RWPE2 (cell line): ENCODE measurements around the gene GCN1.

Source experiments
- ATAC-seq: fragments of 200-7000 bp; cut with Tn5 transposase; 3 replicates; pipeline ENCODE4 v1.9.1; 2021; ENCODE audit warnings: low read depth
- DNase-seq: peaks from one replicate; pipeline ENCODE4 v3.0.0-alpha.2; 2020; ENCODE audit warnings: low spot score
- H3K27ac ChIP-seq: fragments of 450-650 bp; 2 replicates; pipeline ENCODE4 v1.5.1; 2017; ENCODE audit warnings: mild to moderate bottlenecking; ENCODE audit not compliant: poor library complexity, severe bottlenecking
- H3K27me3 ChIP-seq: fragments of 250-450 bp; sonication (Bioruptor Pico); 2 replicates; pipeline ENCODE4 v1.5.1; 2021; ENCODE audit warnings: mild to moderate bottlenecking, moderate library complexity; ENCODE audit not compliant: insufficient read depth, poor library complexity, severe bottlenecking
- H3K36me3 ChIP-seq: fragments of 250-450 bp; sonication (Bioruptor Pico); 2 replicates; pipeline ENCODE4 v1.5.1; 2020; ENCODE audit warnings: low read depth, mild to moderate bottlenecking, moderate library complexity
- H3K4me1 ChIP-seq: fragments of 250-450 bp; sonication (Bioruptor Pico); 2 replicates; pipeline ENCODE4 v1.5.1; 2021; ENCODE audit warnings: mild to moderate bottlenecking, moderate library complexity; ENCODE audit not compliant: insufficient read depth, poor library complexity, severe bottlenecking
- H3K4me3 ChIP-seq: fragments of 250-450 bp; sonication (Bioruptor Pico); 2 replicates; pipeline ENCODE4 v1.5.1; 2021; ENCODE audit warnings: mild to moderate bottlenecking, moderate library complexity; ENCODE audit not compliant: severe bottlenecking
- H3K9me3 ChIP-seq: fragments of 250-450 bp; sonication (Bioruptor Pico); 2 replicates; pipeline ENCODE4 v1.5.1; 2021; ENCODE audit warnings: mild to moderate bottlenecking, moderate library complexity; ENCODE audit not compliant: severe bottlenecking
- TF ChIP-seq, protein P1 (sequence below): fragments of 450-650 bp; IDR thresholded peaks from one replicate; pipeline ENCODE4 v1.5.1; 2017; ENCODE audit warnings: mild to moderate bottlenecking, moderate library complexity; ENCODE audit not compliant: poor library complexity, severe bottlenecking

GCN1 gene

DNA sequence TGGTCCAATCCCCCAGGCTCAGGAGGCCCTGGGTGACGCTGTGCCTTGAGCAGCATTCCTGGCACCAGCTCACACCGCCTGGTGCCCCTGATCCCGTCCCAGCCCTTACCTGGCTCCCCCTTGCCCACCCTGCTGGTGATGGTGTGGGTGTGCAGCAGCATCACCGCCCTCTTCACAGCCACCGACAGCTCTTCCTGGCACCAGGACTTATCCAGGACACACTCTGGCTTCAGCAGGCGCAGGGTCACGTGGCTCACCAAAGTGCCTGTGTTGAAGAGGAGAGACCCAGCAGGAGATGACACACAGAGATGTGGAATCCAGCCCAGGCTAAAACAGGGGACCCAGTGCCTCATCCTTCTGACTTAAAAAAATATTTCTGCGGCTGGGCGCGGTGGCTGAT lies 36.2 kb downstream of the GCN1 start:
- TF ChIP-seq, protein P1, sequence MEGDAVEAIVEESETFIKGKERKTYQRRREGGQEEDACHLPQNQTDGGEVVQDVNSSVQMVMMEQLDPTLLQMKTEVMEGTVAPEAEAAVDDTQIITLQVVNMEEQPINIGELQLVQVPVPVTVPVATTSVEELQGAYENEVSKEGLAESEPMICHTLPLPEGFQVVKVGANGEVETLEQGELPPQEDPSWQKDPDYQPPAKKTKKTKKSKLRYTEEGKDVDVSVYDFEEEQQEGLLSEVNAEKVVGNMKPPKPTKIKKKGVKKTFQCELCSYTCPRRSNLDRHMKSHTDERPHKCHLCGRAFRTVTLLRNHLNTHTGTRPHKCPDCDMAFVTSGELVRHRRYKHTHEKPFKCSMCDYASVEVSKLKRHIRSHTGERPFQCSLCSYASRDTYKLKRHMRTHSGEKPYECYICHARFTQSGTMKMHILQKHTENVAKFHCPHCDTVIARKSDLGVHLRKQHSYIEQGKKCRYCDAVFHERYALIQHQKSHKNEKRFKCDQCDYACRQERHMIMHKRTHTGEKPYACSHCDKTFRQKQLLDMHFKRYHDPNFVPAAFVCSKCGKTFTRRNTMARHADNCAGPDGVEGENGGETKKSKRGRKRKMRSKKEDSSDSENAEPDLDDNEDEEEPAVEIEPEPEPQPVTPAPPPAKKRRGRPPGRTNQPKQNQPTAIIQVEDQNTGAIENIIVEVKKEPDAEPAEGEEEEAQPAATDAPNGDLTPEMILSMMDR, result no peak
- DNase-seq (no peak), ATAC-seq (no peak)
- H3K4me3 ChIP-seq, result no peak overlapping the region
- H3K27ac ChIP-seq, result no peak overlapping the region
- H3K4me1 ChIP-seq, result no peaks in the 10 kb centered on the region
- peaks cover 100% of the 10 kb centered on the region for H3K36me3 ChIP-seq
- H3K9me3 ChIP-seq, result no peaks in the 10 kb centered on the region
- H3K27me3 ChIP-seq, result no peaks in the 10 kb centered on the region

DNA sequence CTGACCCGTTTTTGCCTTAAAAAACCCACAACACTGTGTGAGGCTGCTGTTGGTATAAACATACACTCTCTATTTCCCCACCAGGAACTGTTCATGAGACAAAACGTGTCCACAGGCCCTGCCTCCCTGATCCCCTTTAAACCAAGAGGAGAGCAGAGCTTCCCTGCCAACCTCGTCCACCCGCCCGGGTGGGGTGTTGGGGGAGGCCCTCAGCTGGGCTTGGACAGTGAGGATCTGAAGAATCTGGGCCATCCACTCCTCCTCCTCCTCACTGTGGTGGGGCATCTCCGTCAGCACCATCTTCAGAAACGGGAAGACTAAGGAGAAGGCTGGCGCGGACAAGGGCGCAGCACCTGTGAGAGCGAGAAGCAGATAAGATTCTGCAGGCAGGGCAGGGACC lies 36.8 kb downstream of the GCN1 start:
- TF ChIP-seq, protein P1, result no peak

DNA sequence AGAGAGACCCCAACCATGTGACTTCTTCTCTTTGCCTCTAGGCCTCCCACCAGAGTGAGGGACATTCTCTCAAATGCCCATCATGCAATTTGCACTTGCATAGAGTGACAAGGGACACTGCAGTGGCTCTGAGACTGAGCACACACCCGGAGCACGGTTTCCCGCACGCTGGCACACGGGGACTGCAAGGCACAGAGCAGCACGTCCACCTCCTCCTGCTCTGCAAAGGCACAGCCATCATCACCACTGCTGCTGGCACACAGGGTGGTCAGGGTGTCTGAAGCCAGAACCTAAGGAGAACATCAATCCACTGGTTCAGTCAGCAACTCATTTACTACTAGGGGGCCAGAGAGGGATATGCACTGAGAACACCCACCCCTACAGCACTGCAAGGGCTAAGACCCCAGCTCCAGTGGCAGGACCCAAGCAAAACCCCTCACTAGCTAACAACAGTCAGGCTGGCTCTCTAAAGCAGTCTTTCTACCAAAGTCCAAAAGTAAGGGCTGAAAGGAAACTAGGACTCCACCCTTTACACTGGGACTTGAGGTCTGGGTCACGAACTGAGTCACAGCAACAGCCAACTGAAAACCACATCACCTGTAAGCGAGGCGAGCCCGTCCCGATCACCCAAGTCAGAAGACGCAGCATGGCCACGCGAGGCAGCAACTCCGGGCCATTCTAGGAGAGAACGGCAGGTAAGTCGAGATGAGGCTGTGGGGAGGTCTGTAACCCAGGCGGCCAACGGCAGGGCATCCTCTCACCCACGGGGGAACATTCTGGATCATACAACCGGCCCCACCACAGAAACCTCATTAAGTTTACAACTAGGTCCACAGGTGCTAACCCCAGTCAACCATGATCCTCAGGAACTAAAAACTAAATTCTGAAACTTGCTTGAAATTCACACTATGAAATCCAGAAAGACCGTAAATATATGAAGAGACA lies 37.9 kb downstream of the GCN1 start:
- H3K4me3 ChIP-seq, result no peak overlapping the region
- peaks cover 94% of the 10 kb centered on the region for H3K36me3 ChIP-seq
- no peaks in the 10 kb centered on the region for H3K4me1 ChIP-seq
- no peaks in the 10 kb centered on the region for H3K27me3 ChIP-seq
- ATAC-seq, result no peak
- no peaks in the 10 kb centered on the region for H3K9me3 ChIP-seq
- no peak for DNase-seq
- no peak overlapping the region for H3K27ac ChIP-seq
- TF ChIP-seq, protein P1, result no peak

More for the DNA sequence above, 36.8 kb downstream of the GCN1 start:
- Histone ChIP-seq H3K36me3 (peaks cover 100% of the 10 kb centered on the region), H3K27me3 (no peaks in the 10 kb centered on the region), H3K4me3 (no peak overlapping the region), H3K27ac (no peak overlapping the region), H3K9me3 (no peaks in the 10 kb centered on the region), H3K4me1 (no peaks in the 10 kb centered on the region)
- DNase-seq (no peak), ATAC-seq (no peak)

DNA sequence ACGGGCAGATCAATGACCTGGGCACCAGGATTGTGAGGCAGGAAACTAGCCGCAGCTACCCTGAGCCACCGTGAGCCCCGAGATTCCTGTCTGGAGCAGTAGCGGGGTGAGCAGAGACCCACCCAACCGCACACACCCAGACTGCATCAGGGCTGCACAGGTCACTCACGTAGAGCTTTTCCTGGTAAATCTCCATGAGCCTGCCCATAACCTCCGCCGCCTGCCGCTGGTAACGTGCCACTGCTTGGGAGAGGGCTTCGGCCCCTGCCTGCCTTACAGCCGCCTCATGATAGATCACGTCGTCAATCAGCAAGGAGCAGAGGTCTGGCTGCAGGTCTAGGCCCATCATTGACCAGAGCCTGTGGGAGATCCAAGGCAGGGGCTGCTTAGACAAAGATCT lies 39.4 kb downstream of the GCN1 start:
- Histone ChIP-seq H3K36me3 (peaks cover 91% of the 10 kb centered on the region), H3K27me3 (no peaks in the 10 kb centered on the region)
- TF ChIP-seq, protein P1, result no peak

DNA sequence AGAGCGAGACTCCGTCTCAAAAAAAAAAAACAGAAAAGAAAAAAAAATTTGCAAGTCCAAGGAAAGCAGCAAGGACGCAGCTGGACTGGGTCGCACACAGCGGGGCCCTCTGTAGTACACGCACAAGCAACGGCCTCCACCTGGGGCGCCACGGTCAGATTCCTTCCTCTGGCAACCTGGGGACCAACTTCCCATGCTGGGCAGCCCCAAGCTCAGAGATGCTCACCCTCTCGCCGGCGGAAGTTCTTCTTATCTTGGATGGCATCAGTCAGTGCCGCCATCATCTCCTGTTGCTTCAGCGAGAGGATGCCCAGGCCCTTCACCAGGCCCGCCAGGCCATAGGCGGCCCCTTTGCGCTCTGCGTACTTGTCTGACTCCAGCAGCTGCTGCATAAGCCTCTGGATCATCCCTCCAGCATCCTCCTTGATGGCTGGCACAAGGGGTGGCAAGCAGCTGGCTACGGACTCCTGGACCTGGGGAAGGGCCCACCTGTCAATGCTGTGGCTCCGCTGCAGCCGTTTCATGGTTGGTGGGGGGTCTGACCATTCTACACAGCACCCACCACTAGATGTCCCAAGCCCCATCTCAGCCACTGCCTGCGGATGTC lies 43.5 kb downstream of the GCN1 start:
- ATAC-seq (no peak), DNase-seq (no peak)
- H3K4me1 ChIP-seq, result no peaks in the 10 kb centered on the region
- no peaks in the 10 kb centered on the region for H3K9me3 ChIP-seq
- no peak overlapping the region for H3K27ac ChIP-seq
- TF ChIP-seq, protein P1, result no peak
- no peak overlapping the region for H3K4me3 ChIP-seq
- peaks cover 91% of the 10 kb centered on the region for H3K36me3 ChIP-seq
- H3K27me3 ChIP-seq, result no peaks in the 10 kb centered on the region

More for the DNA sequence above, 39.4 kb downstream of the GCN1 start:
- ATAC-seq (no peak), DNase-seq (no peak)
- Histone ChIP-seq H3K4me1 (no peaks in the 10 kb centered on the region), H3K9me3 (no peaks in the 10 kb centered on the region), H3K27ac (no peak overlapping the region), H3K4me3 (no peak overlapping the region)
